NT2/D1 (cell line): ENCODE data around the gene MPP3.
A peak's percentile ranks its signal among the peaks of the same experiment; 100 is the strongest.

Experiments
- DNase-seq: peaks from one replicate; pipeline ENCODE4 v3.0.0-alpha.2; 2011; ENCODE audit warnings: low read depth, low spot score
- H3K27me3 ChIP-seq: 2 replicates; pipeline ENCODE4 v1.6.0; 2011; ENCODE audit warnings: mild to moderate bottlenecking; ENCODE audit not compliant: insufficient read length, insufficient read depth
- H3K36me3 ChIP-seq: 2 replicates; pipeline ENCODE4 v1.6.1; 2011; ENCODE audit warnings: mild to moderate bottlenecking, low read length, mixed read lengths; ENCODE audit not compliant: insufficient read depth, insufficient read length
- H3K4me1 ChIP-seq: 2 replicates; pipeline ENCODE4 v1.5.1; 2011; ENCODE audit not compliant: insufficient read depth, insufficient read length
- H3K4me3 ChIP-seq: 2 replicates; pipeline ENCODE4 v1.5.1; 2011; ENCODE audit warnings: low read depth; ENCODE audit not compliant: insufficient read length
- H3K9ac ChIP-seq: 2 replicates; pipeline ENCODE4 v1.6.0; 2011; ENCODE audit warnings: low read depth; ENCODE audit not compliant: insufficient read length
- H3K9me3 ChIP-seq: 2 replicates; pipeline ENCODE4 v1.5.1; 2011; ENCODE audit warnings: mild to moderate bottlenecking, low read length; ENCODE audit not compliant: insufficient read depth
- SUZ12 ChIP-seq: IDR thresholded peaks from 2 replicates; pipeline ENCODE4 v1.6.1; 2011; ENCODE audit not compliant: insufficient read length, insufficient read depth; ENCODE audit errors: extremely low read depth
- YY1 ChIP-seq: IDR thresholded peaks from 2 replicates; pipeline ENCODE4 v1.6.1; 2011; ENCODE audit not compliant: insufficient read length, insufficient read depth
- ZNF274 ChIP-seq: IDR thresholded peaks from 2 replicates; pipeline ENCODE4 v1.6.1; 2011; ENCODE audit warnings: mild to moderate bottlenecking, low read depth, low read length

Gene MPP3

DNA sequence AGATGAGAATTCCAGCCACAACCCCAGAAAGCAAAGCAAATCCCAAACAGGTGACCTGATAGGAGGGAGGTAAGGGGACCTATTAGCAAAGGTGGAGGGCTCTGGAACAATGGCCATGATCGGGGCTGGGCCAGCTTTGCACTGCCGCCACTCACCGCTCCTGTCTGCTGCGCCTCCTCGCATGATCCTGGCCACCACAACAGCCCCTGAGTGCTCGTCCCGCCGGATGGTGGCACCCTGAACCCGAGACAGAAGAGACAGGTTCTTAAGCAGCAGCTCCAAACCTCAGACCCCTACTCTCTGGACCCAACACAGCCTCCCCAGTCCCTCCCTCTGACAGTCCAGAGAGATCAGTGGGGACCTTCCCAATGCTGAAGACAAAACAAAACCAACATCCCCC lies 5.3 kb downstream of the MPP3 start:
- H3K9me3 ChIP-seq: no peaks in the 10 kb centered on the region
- DNase-seq: no peak
- H3K9ac ChIP-seq: peak overlapping the region; percentile 28
- no peak overlapping the region for H3K4me3 ChIP-seq
- no peak for TF ChIP-seq YY1
- TF ChIP-seq ZNF274: no peak
- TF ChIP-seq SUZ12: no peak
- H3K36me3 ChIP-seq: peaks cover 82% of the 10 kb centered on the region
- no peaks in the 10 kb centered on the region for H3K27me3 ChIP-seq
- peaks cover 11% of the 10 kb centered on the region for H3K4me1 ChIP-seq

DNA sequence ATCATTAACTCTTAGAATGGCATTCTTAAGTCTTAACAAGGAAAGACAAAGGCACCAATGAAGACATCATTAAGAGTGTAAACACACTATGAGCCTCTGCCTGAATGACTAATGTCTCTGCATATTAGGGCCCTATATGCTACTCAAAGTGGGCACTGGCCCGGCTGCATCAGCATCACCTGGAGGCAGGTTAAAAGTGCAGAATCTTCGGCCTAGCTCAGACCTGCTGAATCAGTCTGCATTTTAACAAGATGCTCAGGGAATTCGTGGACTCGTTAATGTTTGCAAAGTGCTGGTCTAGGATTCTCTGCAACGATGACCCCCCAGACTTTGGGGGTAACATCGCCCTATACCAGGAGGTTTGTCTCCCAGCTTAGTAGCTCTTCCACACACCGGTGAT lies 6.7 kb downstream of the MPP3 start:
- peaks cover 89% of the 10 kb centered on the region for H3K36me3 ChIP-seq
- no peak for TF ChIP-seq SUZ12
- no peak for TF ChIP-seq ZNF274
- no peak for TF ChIP-seq YY1

DNA sequence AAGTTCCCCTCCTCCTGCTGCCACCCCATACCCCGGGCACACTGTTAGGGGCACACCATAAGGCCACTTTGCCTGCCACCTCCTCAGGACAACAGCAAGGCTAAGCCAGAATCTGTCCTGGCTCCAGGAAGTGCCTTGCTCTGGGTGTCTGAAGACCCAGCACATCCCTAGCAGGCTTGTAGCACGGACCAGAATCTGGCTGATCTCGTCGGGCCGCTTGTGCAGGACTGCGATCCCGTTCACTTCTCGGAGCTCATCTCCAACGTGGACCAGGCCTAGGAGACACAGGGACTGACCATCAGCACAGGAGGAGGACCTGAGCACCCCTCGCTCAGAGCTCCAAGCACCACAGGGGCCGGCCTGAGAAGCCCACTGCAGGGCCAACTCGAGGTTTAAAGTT lies 7.4 kb downstream of the MPP3 start:
- Histone ChIP-seq H3K4me1 (no peaks in the 10 kb centered on the region), H3K9ac (no peak overlapping the region), H3K9me3 (no peaks in the 10 kb centered on the region), H3K36me3 (peaks cover 89% of the 10 kb centered on the region), H3K27me3 (no peaks in the 10 kb centered on the region), H3K4me3 (no peak overlapping the region)
- no peak for TF ChIP-seq ZNF274
- no peak for TF ChIP-seq YY1
- no peak for TF ChIP-seq SUZ12
- DNase-seq: no peak

More for the DNA sequence above, 6.7 kb downstream of the MPP3 start:
- Histone ChIP-seq H3K4me1 (peaks cover 4% of the 10 kb centered on the region), H3K9ac (no peak overlapping the region), H3K4me3 (no peak overlapping the region), H3K27me3 (no peaks in the 10 kb centered on the region), H3K9me3 (no peaks in the 10 kb centered on the region)
- no peak for DNase-seq

DNA sequence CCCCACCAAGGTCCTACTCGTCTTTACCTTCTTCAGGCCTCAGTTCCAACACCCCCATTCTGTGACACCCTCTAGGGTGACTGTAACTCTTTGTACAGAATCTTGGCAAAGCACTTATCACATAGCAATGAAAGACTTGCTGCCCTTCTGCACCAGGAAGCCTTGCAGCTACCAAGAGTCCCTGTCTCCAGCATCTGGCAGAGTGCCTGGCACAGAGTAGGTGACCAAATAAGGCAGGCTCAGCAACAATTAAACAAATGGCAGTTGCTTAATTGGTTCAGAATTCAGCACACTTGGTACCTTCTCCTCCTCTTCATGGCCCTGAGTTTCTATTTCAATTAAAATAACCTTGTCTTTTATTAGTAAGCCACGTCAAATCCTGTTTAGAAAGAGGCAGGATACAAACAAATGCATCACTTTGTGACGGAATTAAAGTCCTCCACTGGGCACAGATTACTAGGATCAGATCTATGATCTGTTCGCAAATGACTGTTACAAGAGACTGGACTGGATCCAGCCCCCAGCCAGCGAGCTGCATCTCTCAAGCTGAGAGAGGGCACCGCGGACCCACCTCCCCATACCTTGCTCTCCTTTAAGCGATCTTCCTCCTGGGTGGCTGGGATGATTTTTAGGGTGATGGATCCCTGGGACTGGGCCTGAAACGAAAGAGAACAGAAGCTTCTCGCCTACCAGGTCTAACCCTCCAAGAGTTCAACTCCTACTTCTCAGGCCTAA lies 9.4 kb downstream of the MPP3 start:
- Histone ChIP-seq H3K4me1 (no peaks in the 10 kb centered on the region), H3K27me3 (no peaks in the 10 kb centered on the region), H3K9me3 (no peaks in the 10 kb centered on the region), H3K4me3 (no peak overlapping the region), H3K36me3 (peaks cover 84% of the 10 kb centered on the region), H3K9ac (no peak overlapping the region)
- DNase-seq: no peak
- no peak for TF ChIP-seq YY1
- no peak for TF ChIP-seq ZNF274
- no peak for TF ChIP-seq SUZ12

DNA sequence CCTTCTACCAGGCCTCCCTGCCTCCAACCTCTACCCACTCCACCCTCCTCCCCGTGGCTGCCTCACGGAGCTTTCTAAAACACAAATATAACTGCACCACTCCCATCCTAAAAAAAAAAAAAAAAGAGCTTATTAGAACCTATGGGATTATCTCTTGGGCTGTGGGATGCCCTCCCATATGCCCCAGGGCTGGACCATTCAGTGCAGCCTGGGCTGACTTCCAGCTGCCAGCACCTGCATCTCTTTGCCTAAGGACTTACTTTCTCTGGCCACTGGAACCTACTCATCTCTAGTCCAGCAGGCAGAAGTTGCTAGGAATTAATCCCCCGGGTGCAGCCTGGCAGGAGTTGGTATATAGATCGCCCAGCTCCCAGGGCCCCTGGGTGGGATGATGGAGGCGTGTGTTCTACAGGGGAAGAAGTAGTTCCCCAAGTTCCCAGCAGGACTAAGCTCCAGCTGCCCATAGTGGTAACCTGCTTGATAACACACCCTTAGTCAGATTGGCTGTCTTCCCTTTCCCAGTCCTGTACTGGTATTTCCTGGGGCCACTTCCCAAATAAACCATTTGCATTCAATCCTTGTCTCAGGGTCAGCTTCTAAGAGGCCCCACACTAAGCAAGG lies 10.3 kb downstream of the MPP3 start:
- H3K4me1 ChIP-seq: no peaks in the 10 kb centered on the region
- H3K9ac ChIP-seq: no peak overlapping the region
- TF ChIP-seq ZNF274 (no peak), YY1 (no peak), SUZ12 (no peak)
- H3K9me3 ChIP-seq: no peaks in the 10 kb centered on the region
- H3K36me3 ChIP-seq: peaks cover 83% of the 10 kb centered on the region
- DNase-seq: no peak
- no peak overlapping the region for H3K4me3 ChIP-seq
- no peaks in the 10 kb centered on the region for H3K27me3 ChIP-seq

DNA sequence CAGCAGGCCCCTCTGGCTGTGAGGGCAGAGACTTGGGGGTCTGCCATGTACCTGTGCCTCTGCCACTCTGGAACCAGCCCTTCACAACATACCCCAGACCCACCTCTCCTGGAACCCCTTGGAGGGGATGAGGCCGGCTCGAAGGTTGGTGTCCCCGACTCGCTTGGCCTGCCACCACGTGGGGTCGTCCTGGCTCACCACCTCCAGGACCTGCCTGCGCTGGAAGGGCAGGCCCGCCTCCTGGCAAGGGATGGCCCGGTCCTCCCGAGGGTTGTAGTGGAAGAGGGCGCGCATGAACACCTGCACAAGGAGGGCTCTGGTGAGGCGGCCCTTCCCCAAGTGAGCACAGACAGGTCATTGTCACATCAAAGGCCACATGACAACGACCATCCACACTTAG lies 12.2 kb downstream of the MPP3 start:
- no peak overlapping the region for H3K4me3 ChIP-seq
- H3K9ac ChIP-seq: no peak overlapping the region
- TF ChIP-seq SUZ12 (no peak), ZNF274 (no peak), YY1 (no peak)
- no peak for DNase-seq
- peaks cover 84% of the 10 kb centered on the region for H3K36me3 ChIP-seq
- no peaks in the 10 kb centered on the region for H3K27me3 ChIP-seq
- H3K9me3 ChIP-seq: no peaks in the 10 kb centered on the region
- no peaks in the 10 kb centered on the region for H3K4me1 ChIP-seq

DNA sequence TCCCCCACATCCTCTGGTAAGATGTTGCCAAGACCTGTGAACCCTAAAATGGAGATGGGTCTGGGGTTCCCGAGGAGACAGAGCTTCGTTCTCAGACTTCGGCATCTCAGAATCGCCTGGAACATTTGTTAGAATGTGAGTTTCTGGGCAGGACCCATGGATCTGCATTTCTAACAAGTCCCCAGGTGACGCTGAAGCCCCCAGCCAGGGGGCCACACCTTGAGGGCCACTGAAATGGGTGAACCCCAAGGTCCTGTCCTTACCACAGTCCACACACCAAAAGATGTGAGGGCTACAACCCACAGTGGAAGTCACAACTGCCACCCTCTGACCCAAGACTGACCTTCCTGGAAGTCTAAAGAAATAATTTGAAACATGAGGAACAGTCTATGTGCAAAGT lies 14.0 kb downstream of the MPP3 start:
- TF ChIP-seq SUZ12 (no peak), YY1 (no peak), ZNF274 (no peak)
- H3K9me3 ChIP-seq: no peaks in the 10 kb centered on the region
- no peak overlapping the region for H3K4me3 ChIP-seq
- no peak for DNase-seq
- H3K27me3 ChIP-seq: no peaks in the 10 kb centered on the region
- no peak overlapping the region for H3K9ac ChIP-seq
- H3K36me3 ChIP-seq: peaks cover 76% of the 10 kb centered on the region
- H3K4me1 ChIP-seq: no peaks in the 10 kb centered on the region
